HG02943 (cell line): ENCODE results near the gene CCDC18.
"Not testable (repeated sequence)": the region's sequence is repeated elsewhere in the genome, so short reads cannot be mapped to it uniquely, and the experiment has no call there.

Experiments
- ATAC-seq: cut with Tn5 transposase; IDR thresholded peaks from one replicate; pipeline ENCODE4 v1.9.1; 2021; ENCODE audit warnings: mild to moderate bottlenecking, low read depth, moderate library complexity; ENCODE audit not compliant: unreplicated experiment

CCDC18 gene, protein sequence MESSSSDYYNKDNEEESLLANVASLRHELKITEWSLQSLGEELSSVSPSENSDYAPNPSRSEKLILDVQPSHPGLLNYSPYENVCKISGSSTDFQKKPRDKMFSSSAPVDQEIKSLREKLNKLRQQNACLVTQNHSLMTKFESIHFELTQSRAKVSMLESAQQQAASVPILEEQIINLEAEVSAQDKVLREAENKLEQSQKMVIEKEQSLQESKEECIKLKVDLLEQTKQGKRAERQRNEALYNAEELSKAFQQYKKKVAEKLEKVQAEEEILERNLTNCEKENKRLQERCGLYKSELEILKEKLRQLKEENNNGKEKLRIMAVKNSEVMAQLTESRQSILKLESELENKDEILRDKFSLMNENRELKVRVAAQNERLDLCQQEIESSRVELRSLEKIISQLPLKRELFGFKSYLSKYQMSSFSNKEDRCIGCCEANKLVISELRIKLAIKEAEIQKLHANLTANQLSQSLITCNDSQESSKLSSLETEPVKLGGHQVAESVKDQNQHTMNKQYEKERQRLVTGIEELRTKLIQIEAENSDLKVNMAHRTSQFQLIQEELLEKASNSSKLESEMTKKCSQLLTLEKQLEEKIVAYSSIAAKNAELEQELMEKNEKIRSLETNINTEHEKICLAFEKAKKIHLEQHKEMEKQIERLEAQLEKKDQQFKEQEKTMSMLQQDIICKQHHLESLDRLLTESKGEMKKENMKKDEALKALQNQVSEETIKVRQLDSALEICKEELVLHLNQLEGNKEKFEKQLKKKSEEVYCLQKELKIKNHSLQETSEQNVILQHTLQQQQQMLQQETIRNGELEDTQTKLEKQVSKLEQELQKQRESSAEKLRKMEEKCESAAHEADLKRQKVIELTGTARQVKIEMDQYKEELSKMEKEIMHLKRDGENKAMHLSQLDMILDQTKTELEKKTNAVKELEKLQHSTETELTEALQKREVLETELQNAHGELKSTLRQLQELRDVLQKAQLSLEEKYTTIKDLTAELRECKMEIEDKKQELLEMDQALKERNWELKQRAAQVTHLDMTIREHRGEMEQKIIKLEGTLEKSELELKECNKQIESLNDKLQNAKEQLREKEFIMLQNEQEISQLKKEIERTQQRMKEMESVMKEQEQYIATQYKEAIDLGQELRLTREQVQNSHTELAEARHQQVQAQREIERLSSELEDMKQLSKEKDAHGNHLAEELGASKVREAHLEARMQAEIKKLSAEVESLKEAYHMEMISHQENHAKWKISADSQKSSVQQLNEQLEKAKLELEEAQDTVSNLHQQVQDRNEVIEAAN (N-terminal part only)

DNA sequence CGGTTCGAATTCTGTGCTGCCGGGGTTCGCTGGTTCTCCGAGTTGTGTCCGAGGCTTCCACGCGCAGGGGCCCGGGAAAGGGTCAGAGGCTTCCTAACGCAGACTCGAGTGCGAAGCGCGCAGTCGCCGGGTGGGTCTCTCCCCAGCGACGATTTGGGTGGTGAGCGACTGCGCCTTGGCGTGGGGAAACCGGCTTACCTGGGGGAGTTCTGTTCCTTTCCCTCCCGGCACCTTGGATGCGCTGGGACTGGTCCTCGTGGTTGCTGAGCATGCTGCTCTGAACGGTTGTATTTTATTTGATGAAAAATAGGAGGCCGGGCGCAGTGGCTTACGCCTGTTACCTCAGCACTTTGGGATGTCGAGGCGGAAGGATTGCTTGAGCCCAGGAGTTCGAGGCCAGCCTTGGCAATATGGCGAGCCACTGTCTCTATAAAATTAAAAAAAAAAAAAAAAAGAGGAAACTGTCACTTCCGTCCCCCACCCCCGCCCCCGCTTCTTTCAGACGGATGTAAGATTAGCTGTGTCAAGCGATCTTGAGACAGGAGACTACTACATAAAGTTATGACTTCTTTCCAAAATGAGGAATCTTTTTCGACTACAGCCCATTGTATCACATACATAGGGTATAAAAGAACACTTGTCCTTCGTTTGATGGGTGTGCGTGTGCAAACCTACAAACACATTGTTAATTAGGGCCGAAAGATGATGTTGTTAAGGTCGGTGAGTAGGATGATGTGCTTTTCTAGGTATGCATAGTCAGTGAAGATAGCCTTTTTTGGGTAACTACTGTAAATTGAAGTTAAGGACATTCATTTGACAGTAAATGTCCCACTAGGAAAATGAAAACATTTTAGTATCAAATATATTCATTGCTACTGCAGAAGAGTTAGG is at the start of gene CCDC18:
CCDC18 (plus strand) TSS at position 2 of the 891 bp plus-strand sequence. CDS start 2,638 bp downstream, outside the sequence.
- peak; percentile 20 for ATAC-seq

DNA sequence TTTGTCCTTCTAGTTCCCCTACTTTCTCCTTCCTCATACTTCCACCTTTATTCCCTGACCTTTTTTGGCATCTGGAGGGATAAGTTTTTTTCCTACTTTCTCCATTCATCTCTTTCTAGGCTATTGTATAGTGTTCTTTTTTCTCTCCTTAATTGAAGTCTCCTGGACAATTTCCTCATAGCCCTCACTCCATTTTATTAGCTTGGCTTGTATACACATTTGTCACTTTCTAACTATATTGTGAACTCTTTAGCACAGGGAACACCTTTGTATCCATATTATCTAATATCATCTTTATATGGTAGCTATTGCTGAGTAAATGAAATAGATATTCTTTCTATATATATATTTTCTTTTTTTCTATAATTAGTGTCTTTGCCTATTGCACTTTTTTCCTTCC is 47.9 kb upstream of the CCDC18 start:
- ATAC-seq, result no peak

DNA sequence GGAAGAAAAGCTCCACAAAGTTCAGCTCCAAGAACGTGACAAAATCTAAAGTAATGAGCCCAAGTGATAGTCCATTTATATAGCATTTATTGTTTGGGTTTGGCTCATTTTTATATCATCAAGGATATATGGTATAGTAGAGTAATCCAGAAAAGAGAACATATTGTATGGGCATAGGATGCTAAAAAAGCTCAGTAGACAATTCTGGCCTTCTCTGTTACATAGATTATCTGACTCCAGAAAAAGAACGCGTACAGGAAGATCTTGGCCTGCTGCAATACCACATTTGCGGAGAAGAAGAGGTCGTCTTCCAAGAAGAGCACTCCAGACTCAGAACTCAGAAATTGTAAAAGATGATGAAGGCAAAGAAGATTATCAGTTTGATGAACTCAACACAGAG is 44.1 kb upstream of the CCDC18 start:
- no peak for ATAC-seq

DNA sequence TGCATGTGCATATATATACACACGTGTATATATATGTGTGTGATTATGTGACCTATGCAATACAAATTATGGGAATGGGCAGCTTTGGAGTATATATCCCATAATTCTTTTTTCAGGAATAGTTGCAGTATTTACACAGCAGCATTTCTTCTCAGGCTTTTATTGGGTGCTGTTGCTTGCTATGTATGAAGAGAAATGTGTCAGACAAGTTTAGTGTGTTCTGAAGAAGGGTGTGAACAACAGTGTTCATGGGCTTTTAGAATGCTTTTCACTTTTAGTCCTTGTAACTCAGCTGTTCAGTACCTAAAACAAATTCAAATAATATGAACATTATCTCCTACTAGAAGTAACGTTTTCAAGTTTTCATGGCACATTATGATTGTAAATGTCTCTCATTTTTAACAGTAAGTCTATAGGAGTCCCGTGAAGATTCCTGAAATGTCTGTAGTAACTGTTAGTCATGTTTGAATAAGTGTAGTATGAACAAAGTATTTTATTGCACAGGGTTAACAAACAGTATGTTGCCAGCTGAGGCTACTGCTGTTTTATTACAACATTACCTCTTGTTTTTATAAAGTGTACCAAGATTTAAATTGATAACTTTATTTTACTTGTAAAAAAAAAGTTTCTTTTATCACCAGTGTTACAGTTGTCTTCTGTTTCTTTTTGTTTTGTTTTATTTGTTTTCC is 42.8 kb upstream of the CCDC18 start:
- no peak for ATAC-seq

DNA sequence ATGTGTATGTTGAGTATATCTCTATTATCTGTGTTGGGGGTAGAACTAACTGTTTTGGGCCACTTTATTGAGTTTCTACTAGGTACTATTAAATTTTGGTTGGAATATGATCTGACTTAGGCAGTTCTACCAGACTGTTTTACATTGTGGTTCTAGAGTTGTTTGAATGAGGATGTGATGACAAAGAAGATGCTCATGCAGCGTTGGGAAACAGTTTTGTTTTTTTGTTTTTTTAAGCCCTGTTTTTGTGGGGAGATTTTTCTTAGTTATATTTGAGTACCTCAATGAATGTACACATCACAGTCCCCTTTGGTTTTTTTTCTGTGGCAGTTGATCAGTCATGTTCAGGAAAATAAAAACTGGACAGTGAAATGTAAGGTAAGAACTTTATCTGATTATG is 40.4 kb upstream of the CCDC18 start:
- no peak for ATAC-seq

DNA sequence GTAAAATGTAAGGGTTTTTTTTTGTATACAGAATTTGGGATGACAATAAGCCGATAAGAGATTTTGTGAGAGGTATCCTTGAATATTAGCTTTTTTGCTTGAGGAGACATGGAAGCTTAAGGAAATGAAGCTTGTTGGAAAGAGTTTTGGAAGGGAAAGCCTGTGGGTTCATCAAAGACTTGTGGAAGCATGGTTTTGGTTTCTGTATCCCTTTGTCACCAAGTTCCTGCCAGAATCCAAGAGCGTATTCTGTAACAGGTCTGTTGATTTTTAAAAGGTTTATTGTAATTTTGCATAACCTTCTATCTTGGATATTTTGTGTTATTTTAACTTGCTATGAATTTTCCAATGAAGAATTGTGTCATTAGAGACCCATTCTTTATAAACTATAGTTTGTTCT is 38.4 kb upstream of the CCDC18 start:
- ATAC-seq, result no peak

DNA sequence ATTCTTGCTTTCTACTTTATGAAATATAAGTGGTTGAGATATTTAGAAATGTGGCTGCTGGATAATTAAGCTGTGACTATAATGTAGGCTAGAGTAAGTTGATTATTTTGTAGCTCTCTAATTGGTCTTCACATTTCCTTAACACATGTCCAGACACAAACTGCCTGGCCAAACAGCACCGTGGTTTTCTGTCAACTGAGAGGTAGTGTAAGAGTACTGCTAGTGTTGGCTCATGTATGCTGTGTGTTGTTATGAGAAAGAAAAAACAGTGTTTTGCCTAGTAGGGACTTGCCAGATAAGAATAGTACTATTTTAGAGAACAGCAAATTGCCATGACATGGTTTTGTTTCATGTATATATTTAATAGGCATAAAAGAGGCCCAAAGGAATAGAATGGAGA is 37.4 kb upstream of the CCDC18 start:
- no peak for ATAC-seq

DNA sequence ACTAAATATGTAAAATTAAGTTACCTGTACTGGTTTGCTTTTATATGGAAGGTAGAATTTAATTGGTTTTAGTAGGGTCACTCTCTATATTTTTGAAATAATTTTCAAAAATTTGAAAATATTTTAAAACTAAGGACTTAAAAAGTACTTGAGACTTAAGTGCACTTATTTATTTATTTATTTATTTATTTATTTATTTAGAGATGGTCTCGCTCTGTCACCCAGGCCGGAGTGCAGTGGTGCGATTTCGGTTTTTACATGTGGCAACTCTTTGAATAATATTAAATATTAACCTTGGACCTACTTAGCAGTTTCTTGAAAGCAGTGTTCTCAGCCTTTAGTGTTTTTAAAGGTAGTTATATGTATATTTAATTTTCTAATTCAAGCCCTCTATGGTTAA is 36.8 kb upstream of the CCDC18 start:
- ATAC-seq, result no peak

DNA sequence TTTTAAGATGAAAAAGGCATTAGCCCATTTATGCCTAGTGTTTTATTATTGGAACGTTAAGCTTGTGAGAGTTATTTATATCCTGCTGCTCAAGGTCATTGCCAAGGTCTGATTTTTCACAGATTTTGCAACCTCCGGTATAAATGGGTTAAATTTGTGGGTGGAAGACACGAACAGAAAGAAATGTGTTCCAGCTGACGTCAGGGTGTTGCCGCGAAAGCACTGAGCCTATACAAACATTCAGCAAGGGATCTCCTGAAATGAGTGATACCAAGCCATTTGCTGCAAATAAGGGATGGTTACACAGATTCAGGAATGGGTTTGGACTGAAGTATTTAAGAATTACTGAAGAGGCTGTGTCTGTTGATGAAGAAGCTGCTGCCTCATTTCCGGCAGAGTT is 32.5 kb upstream of the CCDC18 start:
- no peak for ATAC-seq

DNA sequence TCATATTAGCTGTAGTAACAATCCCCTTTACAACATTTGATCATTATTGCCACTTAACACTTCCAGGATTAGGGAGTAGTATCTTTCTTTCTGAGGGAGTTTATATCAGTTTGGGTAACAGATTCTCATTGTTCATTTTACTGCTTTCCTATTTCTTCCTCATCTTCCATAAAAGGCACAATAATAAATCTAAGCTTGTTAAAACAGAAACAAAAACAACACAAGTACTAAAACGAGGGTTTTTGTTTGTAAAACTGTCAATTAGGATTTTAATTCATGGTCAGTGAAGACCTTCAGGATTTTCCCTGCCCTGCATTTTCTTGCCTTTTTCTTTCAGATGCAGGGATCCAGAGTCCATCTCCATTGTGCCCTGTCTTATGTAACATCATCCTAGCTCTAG is 29.8 kb upstream of the CCDC18 start:
- no peak for ATAC-seq

DNA sequence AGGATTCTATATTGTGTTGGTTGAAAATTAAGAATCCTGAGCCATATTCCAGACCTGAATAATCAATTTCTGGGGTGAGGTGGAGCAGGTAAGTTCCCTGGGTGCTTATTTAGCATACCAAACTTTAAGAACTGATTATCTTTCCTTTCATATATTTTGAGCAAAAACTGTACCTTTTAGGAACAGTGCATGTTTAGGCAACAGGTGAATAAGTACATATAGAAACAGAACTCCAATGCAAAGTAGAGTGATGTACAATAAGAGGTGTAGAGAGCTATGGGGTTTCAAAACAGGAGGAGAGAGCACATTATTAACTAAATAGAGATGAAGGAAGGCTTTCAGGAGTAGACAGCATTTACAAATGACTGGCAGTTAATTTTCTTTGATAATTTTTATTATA is 29.1 kb upstream of the CCDC18 start:
- no peak for ATAC-seq

DNA sequence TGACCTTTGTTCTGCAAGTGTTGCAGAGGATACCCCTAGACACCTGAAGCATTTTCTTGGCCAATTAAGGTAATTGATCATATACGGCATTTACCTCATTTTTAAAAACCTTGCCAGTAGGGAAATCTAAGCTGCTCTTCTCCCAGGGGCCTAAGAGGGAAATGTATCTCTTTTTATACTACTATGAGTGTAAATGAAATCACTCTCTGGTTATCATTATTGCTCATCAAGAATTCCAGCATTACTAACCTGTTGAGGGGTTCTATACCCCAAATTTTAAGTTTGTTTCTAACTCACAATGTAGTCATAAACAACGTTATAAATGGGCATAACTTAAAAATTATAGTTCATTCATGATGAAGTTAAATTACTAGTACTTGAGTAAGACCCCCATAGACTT is 27.7 kb upstream of the CCDC18 start:
- ATAC-seq, result no peak

DNA sequence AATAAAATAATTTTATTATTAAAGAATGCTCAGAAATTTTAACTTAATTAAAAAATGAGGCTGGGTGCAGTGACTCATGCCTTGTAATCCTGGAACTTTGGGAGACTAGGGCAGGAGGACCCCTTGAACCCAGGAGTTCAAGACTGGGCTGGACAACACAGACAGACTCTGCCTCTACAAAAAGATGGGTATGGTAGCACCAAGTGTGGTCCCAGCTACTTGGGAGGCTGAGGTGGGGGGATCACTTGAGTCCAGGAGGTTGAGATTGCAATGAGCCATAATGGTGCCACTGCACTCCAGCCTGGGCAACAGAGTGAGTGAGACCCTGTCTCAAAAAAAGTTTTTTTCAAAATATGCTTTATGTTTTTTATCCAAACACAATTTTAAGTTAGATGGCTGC is 25.6 kb upstream of the CCDC18 start:
- no peak for ATAC-seq

DNA sequence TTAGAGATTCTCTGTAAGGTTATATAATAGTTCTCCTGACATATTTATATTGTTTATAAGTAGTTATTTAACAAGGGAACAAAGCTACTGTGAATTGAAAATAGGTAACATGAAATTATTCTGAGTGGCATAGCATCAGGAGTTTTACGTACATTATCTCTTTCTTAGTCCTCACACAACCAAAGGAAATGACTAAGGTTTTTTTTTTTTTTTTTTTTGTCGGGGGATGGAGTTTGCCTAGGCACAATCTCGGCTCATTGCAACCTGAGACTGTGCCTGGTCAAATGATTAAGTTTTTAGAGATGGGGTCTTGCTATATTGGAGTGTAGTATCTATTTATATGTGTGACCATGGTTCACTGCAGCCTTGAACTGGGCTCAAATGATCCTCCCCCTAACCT is 25.2 kb upstream of the CCDC18 start:
- ATAC-seq, result no peak

DNA sequence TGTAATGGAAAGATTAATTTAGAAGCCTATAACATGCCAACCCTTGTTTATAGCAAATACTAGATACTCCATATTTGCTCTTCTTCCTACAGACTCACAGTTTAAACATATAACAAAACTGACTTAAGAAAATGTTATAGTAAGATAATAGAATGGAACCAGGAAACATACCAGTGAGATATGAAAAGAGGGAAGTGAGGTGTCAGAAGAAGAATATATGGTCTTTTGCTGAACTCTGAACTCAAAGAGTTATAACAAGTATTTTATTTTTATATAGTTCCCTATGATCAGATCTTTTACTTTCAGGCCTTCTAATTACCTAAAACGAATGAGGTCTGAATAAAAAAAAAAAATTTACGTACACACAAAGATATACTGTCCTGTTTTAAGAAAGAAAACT is 21.2 kb upstream of the CCDC18 start:
- no peak for ATAC-seq

DNA sequence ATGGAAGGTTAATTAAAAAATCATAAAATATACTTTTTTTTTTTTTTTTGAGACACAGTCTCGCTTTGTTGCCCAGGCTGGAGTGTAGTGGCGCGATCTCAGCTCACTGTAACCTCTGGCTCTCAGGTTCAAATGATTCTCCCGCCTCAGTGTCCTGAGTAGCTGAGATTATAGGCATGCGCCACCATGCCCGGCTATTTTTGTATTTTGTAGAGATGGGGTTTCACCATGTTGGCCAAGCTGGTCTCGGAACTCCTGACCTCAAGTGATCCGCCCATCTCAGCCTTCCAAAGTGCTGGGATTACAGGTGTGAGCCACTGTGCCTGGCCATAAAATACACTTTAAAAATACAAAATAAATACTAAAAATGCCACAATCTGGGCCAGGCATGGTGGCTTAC is 17.2 kb upstream of the CCDC18 start:
- ATAC-seq, result not testable (repeated sequence)

DNA sequence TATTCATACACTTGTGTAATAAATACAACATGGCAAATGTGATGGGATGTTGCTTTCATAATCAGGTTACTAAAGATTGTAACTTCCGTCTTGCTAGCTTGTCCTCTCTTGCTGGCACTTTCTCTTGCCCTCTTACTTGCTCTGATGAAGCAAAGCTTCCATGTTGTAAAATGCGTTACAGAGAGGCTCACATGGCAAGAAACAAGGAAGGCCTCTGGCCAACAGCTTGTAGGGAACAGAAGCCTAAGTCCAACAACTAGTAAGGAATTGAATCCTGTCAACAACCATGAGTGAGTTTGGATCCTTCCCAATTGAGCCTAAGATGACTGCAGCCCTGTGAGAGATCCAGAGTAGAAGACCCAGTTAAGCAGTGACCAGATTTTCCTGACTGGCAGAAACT is 15.7 kb upstream of the CCDC18 start:
- no peak for ATAC-seq

DNA sequence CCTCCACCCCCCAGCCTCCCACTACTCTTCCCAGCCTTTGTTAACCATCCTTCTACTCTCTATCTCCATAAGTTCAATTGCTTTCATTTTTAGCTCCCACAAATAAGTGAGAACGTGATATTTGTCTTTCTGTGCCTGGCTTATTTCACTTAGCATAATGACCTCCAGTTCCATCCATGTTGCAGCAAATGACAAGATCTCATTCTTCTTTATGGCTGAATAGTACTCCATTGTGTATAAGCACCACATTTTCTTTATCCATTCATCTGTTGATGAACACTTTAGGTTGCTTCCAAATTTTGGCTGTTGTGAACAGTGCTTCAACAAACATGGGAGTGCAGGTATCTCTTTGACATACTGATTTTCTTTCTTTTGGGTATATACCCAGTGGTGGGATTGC is 14.6 kb upstream of the CCDC18 start:
- not testable (repeated sequence) for ATAC-seq

DNA sequence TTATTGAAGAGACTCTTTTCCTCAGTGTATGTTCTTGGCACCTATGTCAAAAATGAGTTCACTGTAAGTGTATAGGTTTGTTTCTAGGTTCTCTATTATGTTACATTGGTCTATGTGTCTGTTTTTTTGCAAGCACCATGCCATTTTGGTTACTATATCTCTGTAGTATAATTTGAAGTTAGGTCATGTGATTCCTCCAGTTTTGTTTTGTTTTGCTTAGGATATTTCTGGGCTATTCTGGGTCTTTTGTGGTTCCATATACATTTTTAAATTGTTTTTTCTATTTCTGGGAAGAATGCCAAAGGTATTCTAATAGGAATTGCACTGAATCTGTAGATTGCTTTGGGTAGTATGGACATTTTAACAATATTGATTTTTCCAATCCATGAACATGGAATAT is 13.5 kb upstream of the CCDC18 start:
- no peak for ATAC-seq
